ENCODE results near the gene FRMD3. TPM values are rescaled to one million over a fixed set of nuclear protein-coding genes. Genes with fewer than 3 reads are reported as not detected.

FRMD3 gene
- total RNA-seq, 2 experiments from 2014 or later, result 0.27 to 1.1 TPM

DNA sequence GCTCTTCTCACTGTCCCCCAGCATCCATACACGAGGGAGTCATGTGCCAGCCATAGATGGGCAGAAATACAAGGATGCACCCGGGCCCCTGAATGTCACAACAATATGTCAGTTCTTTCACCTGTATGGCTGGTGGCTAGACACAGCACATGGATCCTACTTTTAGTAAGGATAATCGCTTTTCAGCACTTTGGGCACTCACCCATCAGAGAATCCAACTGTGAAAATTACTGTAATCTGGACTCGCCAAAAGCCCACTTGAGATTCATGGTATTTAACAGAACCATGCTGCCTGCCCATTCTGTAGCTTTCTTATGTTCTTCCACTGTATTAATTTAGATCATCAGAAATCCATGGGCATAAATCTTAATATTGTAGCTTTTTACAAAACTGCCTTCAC, 124.8 kb downstream of the FRMD3 start:
- DNase-seq (no peak), ATAC-seq (no peak)
- H3K4me1 Mint-ChIP-seq (ENCODE audit: low read depth), result no peaks in the 10 kb centered on the region
- H3K27me3 Mint-ChIP-seq, result peaks cover 2% of the 10 kb centered on the region
- ChIA-PET CTCF (interaction anchor here (1.5 kb wide), 1 partner anchor 12 kb away, joined by 3 read pairs; no protein-coding TSS in a partner anchor), POLR2A (no interaction called here)
- TF ChIP-seq, protein P1, sequence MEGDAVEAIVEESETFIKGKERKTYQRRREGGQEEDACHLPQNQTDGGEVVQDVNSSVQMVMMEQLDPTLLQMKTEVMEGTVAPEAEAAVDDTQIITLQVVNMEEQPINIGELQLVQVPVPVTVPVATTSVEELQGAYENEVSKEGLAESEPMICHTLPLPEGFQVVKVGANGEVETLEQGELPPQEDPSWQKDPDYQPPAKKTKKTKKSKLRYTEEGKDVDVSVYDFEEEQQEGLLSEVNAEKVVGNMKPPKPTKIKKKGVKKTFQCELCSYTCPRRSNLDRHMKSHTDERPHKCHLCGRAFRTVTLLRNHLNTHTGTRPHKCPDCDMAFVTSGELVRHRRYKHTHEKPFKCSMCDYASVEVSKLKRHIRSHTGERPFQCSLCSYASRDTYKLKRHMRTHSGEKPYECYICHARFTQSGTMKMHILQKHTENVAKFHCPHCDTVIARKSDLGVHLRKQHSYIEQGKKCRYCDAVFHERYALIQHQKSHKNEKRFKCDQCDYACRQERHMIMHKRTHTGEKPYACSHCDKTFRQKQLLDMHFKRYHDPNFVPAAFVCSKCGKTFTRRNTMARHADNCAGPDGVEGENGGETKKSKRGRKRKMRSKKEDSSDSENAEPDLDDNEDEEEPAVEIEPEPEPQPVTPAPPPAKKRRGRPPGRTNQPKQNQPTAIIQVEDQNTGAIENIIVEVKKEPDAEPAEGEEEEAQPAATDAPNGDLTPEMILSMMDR (IDR thresholded peaks at IDR 0.05), result no peak
- intact Hi-C loops (cut with micrococcal nuclease), result no loop called here
- H3K9me3 Mint-ChIP-seq, result peaks cover 3% of the 10 kb centered on the region
- no peak overlapping the region for H3K4me3 Mint-ChIP-seq
- peaks cover 8% of the 10 kb centered on the region for H3K36me3 Mint-ChIP-seq (ENCODE audit: low read depth)
- H3K27ac Mint-ChIP-seq, result no peak overlapping the region

DNA sequence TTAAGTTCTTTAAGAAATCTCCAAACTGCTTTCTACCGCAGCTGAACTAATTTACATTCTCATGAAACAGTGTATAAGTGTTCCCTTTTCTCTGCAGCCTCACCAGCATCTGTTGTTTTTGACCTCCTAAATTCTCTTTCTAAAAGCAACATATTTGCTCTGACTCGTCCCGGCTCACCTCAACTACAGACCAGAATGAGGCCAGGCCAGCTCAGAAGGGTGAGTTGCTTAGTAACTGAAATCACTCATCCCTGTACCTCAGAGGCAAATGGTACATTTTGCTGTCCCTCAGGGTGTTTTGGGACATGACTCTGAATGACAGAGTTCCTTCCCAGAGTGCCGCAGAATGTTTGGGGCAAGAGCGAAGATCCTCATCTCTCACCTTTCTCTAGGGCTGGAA, 127.5 kb downstream of the FRMD3 start:
- H3K9me3 Mint-ChIP-seq, result peaks cover 3% of the 10 kb centered on the region
- peaks cover 2% of the 10 kb centered on the region for H3K27me3 Mint-ChIP-seq
- ATAC-seq (no peak), DNase-seq (no peak)
- POLR2A ChIA-PET, result no interaction called here
- H3K4me3 Mint-ChIP-seq, result no peak overlapping the region
- TF ChIP-seq, protein P1 (IDR thresholded peaks at IDR 0.05), result no peak
- H3K36me3 Mint-ChIP-seq (ENCODE audit: low read depth), result peaks cover 5% of the 10 kb centered on the region
- H3K27ac Mint-ChIP-seq, result no peak overlapping the region
- intact Hi-C loops (cut with micrococcal nuclease), result no loop called here
- CTCF ChIA-PET, result no interaction called here
- H3K4me1 Mint-ChIP-seq (ENCODE audit: low read depth), result no peaks in the 10 kb centered on the region

DNA sequence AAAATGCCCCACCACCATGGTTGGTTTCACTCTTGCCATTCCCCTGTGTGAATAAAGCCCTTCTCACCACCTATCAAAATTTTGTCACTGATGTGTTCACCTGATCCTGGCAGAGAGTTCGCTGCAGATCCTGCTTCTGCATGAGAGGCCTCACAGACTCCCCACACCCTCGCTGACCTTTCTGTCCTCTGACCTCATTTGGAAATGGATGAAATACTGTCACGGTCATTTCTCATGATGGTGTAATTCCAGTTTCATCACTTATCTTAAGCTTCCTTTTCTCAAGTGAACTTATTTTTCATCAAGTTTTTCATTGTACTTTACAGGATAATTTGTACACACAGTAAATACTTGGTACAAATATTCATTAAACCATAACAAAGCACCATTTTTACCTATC, 131.3 kb downstream of the FRMD3 start:
- Mint-ChIP-seq H3K9me3 (no peaks in the 10 kb centered on the region), H3K36me3 (ENCODE audit: low read depth) (peaks cover 1% of the 10 kb centered on the region), H3K27me3 (peaks cover 2% of the 10 kb centered on the region), H3K27ac (no peak overlapping the region), H3K4me1 (ENCODE audit: low read depth) (no peaks in the 10 kb centered on the region), H3K4me3 (no peak overlapping the region)
- ATAC-seq, result no peak
- POLR2A ChIA-PET, result no interaction called here
- CTCF ChIA-PET, result no interaction called here
- TF ChIP-seq, protein P1 (IDR thresholded peaks at IDR 0.05), result no peak
- no peak for DNase-seq
- intact Hi-C loops (cut with micrococcal nuclease), result no loop called here

DNA sequence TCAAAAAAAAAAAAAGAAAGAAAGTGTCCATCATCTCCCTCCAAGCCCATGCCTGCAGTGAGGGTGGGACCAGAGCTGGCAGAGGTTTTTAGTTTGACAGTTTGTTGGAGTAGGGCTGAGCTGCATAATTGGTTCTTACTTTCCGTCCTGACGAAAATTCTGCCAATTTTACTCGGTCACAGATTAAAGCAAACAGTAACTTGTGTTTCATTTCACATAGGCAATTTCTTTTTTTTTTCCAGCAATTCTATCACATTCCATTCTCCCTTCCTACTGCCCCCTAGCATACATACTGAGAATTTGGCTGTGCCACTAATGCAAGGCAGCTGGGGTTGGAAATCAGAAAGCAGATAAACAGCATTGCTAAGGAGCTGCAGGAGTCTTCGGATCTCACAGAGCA, 132.4 kb downstream of the FRMD3 start:
- H3K4me3 Mint-ChIP-seq, result no peak overlapping the region
- no peak for ATAC-seq
- CTCF ChIA-PET, result interaction anchor here (0.7 kb wide), 1 partner anchor 15 kb away, joined by 3 read pairs; no protein-coding TSS in a partner anchor

DNA sequence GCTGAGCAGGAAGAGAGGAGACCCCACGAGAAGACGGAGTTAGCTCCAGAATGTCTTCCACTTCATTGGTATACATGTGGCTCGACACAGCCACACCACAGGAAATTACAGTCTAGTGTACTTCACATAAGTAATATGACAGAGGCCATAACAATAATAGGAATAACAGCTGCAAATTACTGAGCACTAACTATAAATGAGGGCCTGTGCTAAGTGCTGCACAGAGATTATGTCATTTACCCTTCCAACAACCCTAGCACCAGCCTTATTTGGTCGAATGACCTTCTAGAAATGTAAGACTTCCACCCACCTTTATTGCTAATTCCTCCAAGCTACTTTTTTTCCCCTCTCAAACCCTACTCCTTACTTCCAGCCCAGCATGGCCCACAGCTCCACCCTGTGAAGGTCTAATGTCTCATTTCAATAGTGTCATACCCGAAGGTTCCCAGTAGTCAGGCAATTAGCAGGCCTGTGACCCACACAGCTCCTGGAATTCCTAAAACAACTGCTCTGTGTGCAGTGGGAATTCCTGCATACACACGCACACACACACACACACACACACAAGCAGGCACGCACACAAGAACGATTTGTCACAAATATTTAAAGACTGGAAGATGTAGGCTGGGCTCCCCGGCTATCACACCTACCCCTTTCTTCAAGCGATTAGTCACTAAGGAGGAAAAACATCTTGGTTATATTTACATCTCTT, 134.5 kb downstream of the FRMD3 start:
- no peaks in the 10 kb centered on the region for H3K36me3 Mint-ChIP-seq (ENCODE audit: low read depth)
- H3K4me3 Mint-ChIP-seq, result no peak overlapping the region
- H3K27ac Mint-ChIP-seq, result no peak overlapping the region
- DNase-seq, result no peak
- ChIA-PET POLR2A (no interaction called here), CTCF (interaction anchor here (0.6 kb wide), 1 partner anchor 945 kb away, joined by 3 read pairs; no protein-coding TSS in a partner anchor)
- ATAC-seq, result no peak
- H3K9me3 Mint-ChIP-seq, result no peaks in the 10 kb centered on the region
- no peaks in the 10 kb centered on the region for H3K4me1 Mint-ChIP-seq (ENCODE audit: low read depth)
- intact Hi-C loops (cut with micrococcal nuclease), result no loop called here
- H3K27me3 Mint-ChIP-seq, result no peaks in the 10 kb centered on the region
- TF ChIP-seq, protein P1 (IDR thresholded peaks at IDR 0.05), result no peak

More for the DNA sequence above, 132.4 kb downstream of the FRMD3 start:
- H3K9me3 Mint-ChIP-seq, result no peaks in the 10 kb centered on the region
- H3K27me3 Mint-ChIP-seq, result peaks cover 2% of the 10 kb centered on the region
- no peak for DNase-seq
- no peaks in the 10 kb centered on the region for H3K4me1 Mint-ChIP-seq (ENCODE audit: low read depth)
- POLR2A ChIA-PET, result no interaction called here
- H3K36me3 Mint-ChIP-seq (ENCODE audit: low read depth), result peaks cover 1% of the 10 kb centered on the region
- TF ChIP-seq, protein P1 (IDR thresholded peaks at IDR 0.05), result no peak
- H3K27ac Mint-ChIP-seq, result no peak overlapping the region
- intact Hi-C loops (cut with micrococcal nuclease), result no loop called here
